Nephron (organoid): ENCODE results near the gene RPS2.
"Not testable (repeated sequence)": the region's sequence is repeated elsewhere in the genome, so short reads cannot be mapped to it uniquely, and the experiment has no call there.

Source experiments
- H3K27ac Mint-ChIP-seq, 3 experiments: 2 replicates each; pipeline ENCODE4 v1.8.0; 2020; ENCODE audit warnings: mixed read lengths in 3 of 3, mild to moderate bottlenecking in 2 of 3, moderate library complexity in 1 of 3
- H3K27me3 Mint-ChIP-seq: 2 replicates; pipeline ENCODE4 v1.8.0; 2021; ENCODE audit warnings: low read depth, mild to moderate bottlenecking, moderate library complexity, mixed read lengths
- H3K36me3 Mint-ChIP-seq: 2 replicates; pipeline ENCODE4 v1.8.0; 2020; ENCODE audit warnings: low read depth, mixed read lengths
- H3K4me1 Mint-ChIP-seq: 2 replicates; pipeline ENCODE4 v1.8.0; 2020; ENCODE audit warnings: mixed read lengths
- H3K4me3 Mint-ChIP-seq, 3 experiments: 2 replicates each; pipeline ENCODE4 v1.8.0; 2020; ENCODE audit warnings: mild to moderate bottlenecking in 3 of 3, mixed read lengths in 3 of 3, moderate library complexity in 2 of 3
- H3K9me3 Mint-ChIP-seq: 2 replicates; pipeline ENCODE4 v1.8.0; 2020; ENCODE audit warnings: mixed read lengths
- CTCF ChIP-seq, 3 experiments: fragments of 200-600 bp; sonication (generic); IDR thresholded peaks; one replicate each; pipeline ENCODE4 v1.5.0; 2021; ENCODE audit warnings: antibody characterized with exemption in 3 of 3; ENCODE audit not compliant: unreplicated experiment in 3 of 3

Gene RPS2

GRCh38 chr16:1929105-1929504, 35.5 kb downstream of the RPS2 start:
- Mint-ChIP-seq H3K4me3 (peak overlapping the region; percentile 79 to 86 (median 86)), H3K36me3 (no peaks in the 10 kb centered on the region), H3K9me3 (no peaks in the 10 kb centered on the region), H3K4me1 (no peaks in the 10 kb centered on the region), H3K27me3 (peaks cover 11% of the 10 kb centered on the region), H3K27ac (peak overlapping the region in 2 of 3 experiments; percentile 85 to 87)
- TF ChIP-seq CTCF (IDR thresholded peaks at IDR 0.05; ENCODE audit: unreplicated experiment in 3 of 3): no peak

- Mint-ChIP-seq H3K27me3 (peaks cover 38% of the 10 kb centered on the region), H3K36me3 (no peaks in the 10 kb centered on the region), H3K27ac (peak overlapping the region in 2 of 3 experiments; percentile 65 to 66), H3K4me1 (peaks cover 1% of the 10 kb centered on the region), H3K4me3 (peak overlapping the region in 1 of 3 experiments; percentile 11), H3K9me3 (peaks cover 2% of the 10 kb centered on the region)
- no peak for TF ChIP-seq CTCF (IDR thresholded peaks at IDR 0.05; ENCODE audit: unreplicated experiment in 3 of 3)
Observed at GRCh38 chr16:1926271-1926670, 38.4 kb downstream of the RPS2 start.

DNA sequence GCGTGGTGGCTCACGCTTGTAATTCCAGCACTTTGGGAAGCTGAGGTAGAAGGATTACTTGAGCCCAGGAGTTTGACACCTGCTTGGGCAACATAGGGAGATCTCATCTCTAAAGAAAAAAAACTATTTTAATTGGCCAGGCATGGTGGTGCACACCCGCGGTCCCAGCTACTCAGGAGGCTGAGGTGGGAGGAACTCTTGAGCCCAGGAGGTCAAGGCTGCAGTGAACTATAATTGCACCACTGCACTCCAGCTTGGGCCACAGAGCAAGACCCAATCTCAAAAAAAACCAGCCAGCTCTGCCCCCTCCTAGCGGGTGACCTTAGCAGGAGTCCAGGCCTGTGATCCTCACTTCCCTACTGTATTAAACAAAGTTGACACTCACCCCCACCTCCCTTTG, 40.5 kb downstream of the RPS2 start:
- H3K4me1 Mint-ChIP-seq: peaks cover 6% of the 10 kb centered on the region
- no peaks in the 10 kb centered on the region for H3K36me3 Mint-ChIP-seq
- peaks cover 2% of the 10 kb centered on the region for H3K9me3 Mint-ChIP-seq
- H3K27ac Mint-ChIP-seq: peak overlapping the region in 2 of 3 experiments; percentile 38 to 51
- no peak for TF ChIP-seq CTCF (IDR thresholded peaks at IDR 0.05; ENCODE audit: unreplicated experiment in 3 of 3)
- peaks cover 60% of the 10 kb centered on the region for H3K27me3 Mint-ChIP-seq
- H3K4me3 Mint-ChIP-seq: no peak overlapping the region

DNA sequence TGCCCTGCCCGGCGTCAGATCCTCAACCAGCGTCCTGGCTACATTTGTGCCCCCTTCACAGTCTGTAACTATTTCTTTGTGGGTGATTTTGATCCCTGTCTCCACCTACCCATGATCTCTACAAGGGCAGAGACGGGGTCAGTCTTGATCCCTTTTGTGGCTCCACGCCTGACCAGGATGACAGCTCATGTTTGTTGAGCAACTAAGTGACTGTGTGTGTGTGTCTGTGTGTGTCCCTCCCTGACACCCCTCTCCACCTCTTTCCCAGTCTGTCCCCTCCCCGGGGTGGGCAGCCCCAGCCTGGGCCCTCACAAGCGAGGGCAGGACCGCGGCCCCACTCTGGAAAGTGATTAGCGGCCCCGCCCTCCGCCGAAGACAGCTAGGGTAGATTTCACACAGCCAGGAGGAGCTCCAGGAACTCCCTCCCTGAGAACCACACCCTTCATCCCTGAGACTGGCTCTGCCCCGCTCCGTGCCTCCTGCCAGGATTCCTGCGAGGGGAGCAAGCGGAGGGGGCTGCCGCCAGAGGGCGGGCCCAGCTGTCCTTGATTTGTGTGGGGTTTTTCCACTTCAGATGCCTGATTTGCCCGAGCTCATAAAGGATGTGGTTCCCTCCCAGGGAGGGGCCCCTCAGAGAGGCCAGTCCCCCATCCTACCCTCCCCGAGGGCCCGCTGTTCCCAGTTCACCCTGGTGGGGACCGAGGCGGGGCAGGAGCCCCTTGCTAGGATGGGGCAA, 41.2 kb downstream of the RPS2 start:
- TF ChIP-seq CTCF (IDR thresholded peaks at IDR 0.05; ENCODE audit: unreplicated experiment in 3 of 3): peak; percentile 40 to 45 (median 43)
- H3K9me3 Mint-ChIP-seq: peaks cover 2% of the 10 kb centered on the region
- H3K36me3 Mint-ChIP-seq: no peaks in the 10 kb centered on the region
- peaks cover 6% of the 10 kb centered on the region for H3K4me1 Mint-ChIP-seq
- peak overlapping the region in 2 of 3 experiments; percentile 38 to 51 for H3K27ac Mint-ChIP-seq
- H3K27me3 Mint-ChIP-seq: peaks cover 66% of the 10 kb centered on the region
- H3K4me3 Mint-ChIP-seq: no peak overlapping the region

GRCh38 chr16:1922357-1922756, 42.3 kb downstream of the RPS2 start:
- no peak overlapping the region for H3K4me3 Mint-ChIP-seq
- H3K27me3 Mint-ChIP-seq: peaks cover 71% of the 10 kb centered on the region
- peaks cover 6% of the 10 kb centered on the region for H3K4me1 Mint-ChIP-seq
- no peaks in the 10 kb centered on the region for H3K36me3 Mint-ChIP-seq
- H3K27ac Mint-ChIP-seq: peak overlapping the region in 1 of 3 experiments; percentile 59
- H3K9me3 Mint-ChIP-seq: peaks cover 2% of the 10 kb centered on the region
- no peak for TF ChIP-seq CTCF (IDR thresholded peaks at IDR 0.05; ENCODE audit: unreplicated experiment in 3 of 3)

DNA sequence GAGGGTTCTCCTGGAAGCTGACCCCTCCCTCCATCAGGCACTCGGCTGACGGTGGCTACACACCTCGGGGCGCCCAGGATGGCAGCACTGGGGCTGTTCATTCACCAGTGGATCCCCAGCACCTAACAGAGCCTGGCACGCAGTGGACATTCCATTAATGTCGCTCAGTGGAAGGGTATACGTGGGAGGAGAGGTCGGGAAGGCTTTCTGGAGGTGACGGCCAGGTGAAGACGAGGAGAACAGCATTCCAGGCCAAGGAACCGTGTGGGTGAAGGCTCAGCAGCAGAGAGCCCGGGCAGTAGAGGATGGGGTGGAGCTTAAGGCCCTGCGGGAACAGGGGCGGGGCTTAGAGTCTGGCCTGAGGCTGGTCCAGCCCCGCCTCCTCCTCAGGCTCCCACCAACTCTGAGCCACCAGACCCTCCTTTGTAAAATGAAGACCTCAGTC, 43.9 kb downstream of the RPS2 start:
- Mint-ChIP-seq H3K27me3 (peaks cover 85% of the 10 kb centered on the region), H3K4me1 (peaks cover 6% of the 10 kb centered on the region), H3K4me3 (peak overlapping the region in 1 of 3 experiments; percentile 41), H3K27ac (no peak overlapping the region), H3K36me3 (no peaks in the 10 kb centered on the region), H3K9me3 (peaks cover 2% of the 10 kb centered on the region)
- TF ChIP-seq CTCF (IDR thresholded peaks at IDR 0.05; ENCODE audit: unreplicated experiment in 3 of 3): no peak

GRCh38 chr16:1920122-1920521, 44.5 kb downstream of the RPS2 start:
- not testable (repeated sequence) for H3K36me3 Mint-ChIP-seq, H3K9me3 Mint-ChIP-seq, H3K27ac Mint-ChIP-seq, H3K4me1 Mint-ChIP-seq
- peaks cover 91% of the 10 kb centered on the region for H3K27me3 Mint-ChIP-seq
- H3K4me3 Mint-ChIP-seq: peak overlapping the region in 1 of 3 experiments; percentile 53
